ENCODE measurements around the gene GDF7. TPM values are rescaled to one million over a fixed set of nuclear protein-coding genes. Genes with fewer than 3 reads are reported as not detected.

The GDF7 gene
- total and polyA plus RNA-seq, 2 of the 4 experiments (the other 2 are of a cell fraction): under 0.01 to 0.02 TPM

DNA sequence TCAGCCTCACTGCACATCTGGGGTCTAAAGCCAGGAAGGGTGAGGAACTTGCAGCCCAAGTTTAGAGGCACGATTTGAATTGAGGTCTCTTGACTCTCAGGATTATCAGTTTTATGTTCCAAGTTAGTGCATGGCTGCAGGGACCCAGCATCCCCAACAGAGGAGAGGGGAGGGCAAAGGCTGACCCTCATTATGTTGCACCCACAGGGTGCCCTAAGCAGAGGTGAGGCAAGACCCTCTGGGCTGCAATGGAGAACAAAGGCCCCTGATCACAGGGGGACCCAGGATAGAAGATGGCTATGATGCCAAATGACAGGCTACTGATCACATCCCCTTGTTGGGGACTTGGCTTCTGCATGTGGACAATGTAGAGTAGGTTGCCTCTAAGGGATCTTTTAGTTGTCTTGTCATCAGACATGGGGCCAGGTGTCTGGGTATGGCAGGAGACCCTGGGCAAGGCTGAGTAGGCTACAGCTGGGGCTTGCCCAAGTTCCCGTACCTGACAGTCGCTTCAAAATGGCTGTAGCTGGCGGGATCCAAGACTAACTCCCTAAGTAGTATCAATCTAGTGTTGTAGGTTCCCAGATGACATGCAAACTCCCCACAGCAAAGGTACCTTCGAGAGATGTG lies 4.5 kb upstream of the GDF7 start:
- no peaks in the 10 kb centered on the region for H3K79me1 ChIP-seq (ENCODE audit: low read depth in 1 of 2, low read length in 2 of 2)
- no peak overlapping the region for H4K5ac ChIP-seq (ENCODE audit: low read depth, low read length)
- no peak overlapping the region for H3K18ac ChIP-seq (ENCODE audit: low read depth, low read length)
- H3K56ac ChIP-seq (ENCODE audit: extremely low read depth, insufficient read depth, low read length): no peak overlapping the region
- ATAC-seq (ENCODE audit: low read depth) (no peak), DNase-seq (no peak)
- ChIA-PET POLR2A (ENCODE audit: unreplicated experiment) (no interaction called here), CTCF (interaction anchor here (0.7 to 2.9 kb wide), 7 partner anchors 16 to 455 kb away, joined by 3 to 54 read pairs (median 4); no protein-coding TSS in a partner anchor)
- intact Hi-C loops (cut with micrococcal nuclease): loop anchor here (5.0 kb wide), 1 partner anchor 455 kb away; no protein-coding TSS in a partner anchor
- H3K4me3 ChIP-seq (ENCODE audit: insufficient read depth, low read depth, low read length): no peak overlapping the region
- H3K36me3 ChIP-seq (ENCODE audit: control insufficient read depth, insufficient read depth, low read length): no peaks in the 10 kb centered on the region
- TF ChIP-seq MAZ (IDR thresholded peaks at IDR 0.05; ENCODE audit: borderline replicate concordance, low read depth, low read length) (no peak), USF2 (IDR thresholded peaks at IDR 0.05; ENCODE audit: low read depth, low read length) (no peak), POLR2A (IDR thresholded peaks at IDR 0.05; ENCODE audit: low read depth, low read length) (no peak), FOS (IDR thresholded peaks at IDR 0.05; ENCODE audit: low read depth, low read length) (no peak), SMC3 (IDR thresholded peaks at IDR 0.05; ENCODE audit: low read depth, low read length) (no peak), RAD21 (IDR thresholded peaks at IDR 0.05; ENCODE audit: low read length) (no peak), MXI1 (IDR thresholded peaks at IDR 0.05; ENCODE audit: borderline replicate concordance, low read depth, low read length) (no peak), MAFK (IDR thresholded peaks at IDR 0.05; ENCODE audit: low read depth, low read length) (no peak), RCOR1 (IDR thresholded peaks at IDR 0.05; ENCODE audit: insufficient replicate concordance, low read length) (no peak)
- H3K9me1 ChIP-seq (ENCODE audit: insufficient read depth, low read length): no peaks in the 10 kb centered on the region
- H4K8ac ChIP-seq (ENCODE audit: low read depth in 2 of 2, low read length in 2 of 2): no peak overlapping the region
- no peak overlapping the region for H2BK5ac ChIP-seq (ENCODE audit: low read depth, low read length, poor library complexity, severe bottlenecking)
- H2BK20ac ChIP-seq (ENCODE audit: low read depth, low read length): no peak overlapping the region
- H2AK9ac ChIP-seq (replicated peaks; ENCODE audit: low read depth, low read length, poor library complexity): no peak overlapping the region
- H3K9me3 ChIP-seq (ENCODE audit: control insufficient read depth, insufficient read depth, low read length): no peaks in the 10 kb centered on the region
- in situ Hi-C loops (cut with MboI; ENCODE audit: low sequenced_read_pairs): loop anchor here (5.0 to 25.0 kb wide), 2 partner anchors 300 to 1100 kb away; no protein-coding TSS in a partner anchor
- no peak overlapping the region for H3K4ac ChIP-seq (ENCODE audit: low read depth, low read length)
- peaks cover 5% of the 10 kb centered on the region; the same call in 1 of the 2 replicates for H3K4me1 ChIP-seq (ENCODE audit: control insufficient read depth, insufficient read depth, low read length)
- no peak overlapping the region for H2BK15ac ChIP-seq (ENCODE audit: low read depth, low read length)
- H3K27ac ChIP-seq (ENCODE audit: insufficient read depth, low read length): no peak overlapping the region
- no peak overlapping the region for H3K9ac ChIP-seq (ENCODE audit: low read depth, low read length)
- BruUV-seq (replicated peaks): no TSS peak
- peaks cover 70% of the 10 kb centered on the region for H3K27me3 ChIP-seq (ENCODE audit: control insufficient read depth, insufficient read depth, low read length)
- H2AK5ac ChIP-seq (ENCODE audit: low read depth, low read length): no peak overlapping the region
- H4K91ac ChIP-seq (ENCODE audit: insufficient read depth, low read depth, low read length): no peak overlapping the region
- H4K20me1 ChIP-seq (ENCODE audit: insufficient read depth, low read length): peaks cover 16% of the 10 kb centered on the region; the same call in 1 of the 2 replicates
- dilution Hi-C loops (cut with HindIII; ENCODE audit: low sequenced_read_pairs, unreplicated experiment): no loop called here
- no peak overlapping the region for H3K14ac ChIP-seq (replicated peaks; ENCODE audit: low read depth, low read length)
- H2BK120ac ChIP-seq (ENCODE audit: low read depth, low read length): no peak overlapping the region
- H3K23ac ChIP-seq (ENCODE audit: low read depth, low read length): no peak overlapping the region
- WGBS, 2 experiments (ENCODE audit: extremely low coverage in 2 of 2, insufficient read length in 1 of 2): no CpG with 5 or more reads among the region's 5 CpGs
- H3K4me2 ChIP-seq (ENCODE audit: low read depth, low read length): no peak overlapping the region
- H2AFZ ChIP-seq (replicated peaks; ENCODE audit: low read length, poor library complexity): no peak overlapping the region

All from IMR-90 (cell line).